HEK293 (cell line): ENCODE measurements around the gene LRRC43.

Experiments
- CTCF ChIA-PET: fragments of 350-600 bp; formaldehyde crosslinking; extraction: SDS; loops from one replicate; lab custom pipeline; 2021; ENCODE audit warnings: antibody characterized with exemption; lab: Yijun Ruan, JAX
- POLR2A ChIA-PET: fragments of 300-600 bp; formaldehyde crosslinking; extraction: SDS; loops from one replicate; lab custom pipeline; 2020; ENCODE audit warnings: antibody characterized with exemption, inconsistent platforms; lab: Yijun Ruan, JAX
- H3K27ac ChIP-seq: fragments of 200-500 bp; sonication (Bioruptor generic); 2 replicates; pipeline ENCODE4 v1.5.1; 2014; ENCODE audit warnings: low read depth, low read length, control low read depth, inconsistent platforms; ENCODE audit errors: extremely low read depth
- H3K36me3 ChIP-seq, 2 experiments: fragments of 200-500 bp in 1 of 2; sonication (Bioruptor generic) in 1 of 2; 1 replicate in 1 of 2; 2 replicates in 1 of 2; pipeline ENCODE4 v1.5.1; 2014 to 2017; ENCODE audit warnings: inconsistent platforms in 2 of 2, low read length in 2 of 2; ENCODE audit not compliant: control insufficient read depth in 2 of 2, insufficient read depth in 1 of 2
- H3K4me1 ChIP-seq: fragments of 200-500 bp; sonication (Bioruptor generic); 2 replicates; pipeline ENCODE4 v1.5.1; 2014; ENCODE audit warnings: mild to moderate bottlenecking, low read length, inconsistent platforms; ENCODE audit not compliant: control insufficient read depth, insufficient read depth
- H3K4me3 ChIP-seq: 2 replicates; pipeline ENCODE4 v1.5.1; 2011; ENCODE audit warnings: low read depth, mild to moderate bottlenecking, control low read depth, low read length, moderate library complexity
- H3K9me3 ChIP-seq: fragments of 200-500 bp; sonication (Bioruptor generic); 2 replicates; pipeline ENCODE4 v1.5.1; 2014; ENCODE audit warnings: low read depth, low read length, inconsistent platforms; ENCODE audit not compliant: control insufficient read depth, insufficient read depth
- GLIS1 ChIP-seq: fragments of 450-650 bp; formaldehyde crosslinking; IDR thresholded peaks from 2 replicates; pipeline ENCODE4 v1.5.1; 2016; ENCODE audit warnings: missing biosample characterization, missing genetic modification characterization
- GLIS2 ChIP-seq: fragments of 450-650 bp; formaldehyde crosslinking; IDR thresholded peaks from 2 replicates; pipeline ENCODE4 v1.5.1; 2016; ENCODE audit warnings: missing biosample characterization, missing genetic modification characterization
- SETDB1 ChIP-seq: IDR thresholded peaks from one replicate; pipeline ENCODE4 v1.6.1; 2017; ENCODE audit warnings: mild to moderate bottlenecking, low read length, moderate library complexity, mixed read lengths; ENCODE audit not compliant: insufficient read length
- SP7 ChIP-seq: fragments of 450-650 bp; formaldehyde crosslinking; IDR thresholded peaks from 2 replicates; pipeline ENCODE4 v1.5.1; 2016; ENCODE audit warnings: missing biosample characterization, missing genetic modification characterization
- TRIM28 ChIP-seq: IDR thresholded peaks from 2 replicates; pipeline ENCODE4 v1.6.1; 2011; ENCODE audit warnings: low read length, control low read depth, borderline replicate concordance
- ZNF112 ChIP-seq: fragments of 450-650 bp; formaldehyde crosslinking; IDR thresholded peaks from 2 replicates; pipeline ENCODE4 v1.5.0; 2017; ENCODE audit warnings: missing biosample characterization, missing genetic modification characterization
- ZNF16 ChIP-seq: fragments of 450-650 bp; formaldehyde crosslinking; IDR thresholded peaks from 2 replicates; pipeline ENCODE4 v1.5.1; 2016; ENCODE audit warnings: low read depth, missing biosample characterization, missing genetic modification characterization
- ZNF19 ChIP-seq: fragments of 450-650 bp; formaldehyde crosslinking; IDR thresholded peaks from 2 replicates; pipeline ENCODE4; 2016; ENCODE audit warnings: missing biosample characterization, missing genetic modification characterization, low read depth
- ZNF24 ChIP-seq: fragments of 450-650 bp; formaldehyde crosslinking; IDR thresholded peaks from 2 replicates; pipeline ENCODE4 v1.5.1; 2016; ENCODE audit warnings: missing biosample characterization, missing genetic modification characterization
- ZNF37A ChIP-seq: fragments of 450-650 bp; IDR thresholded peaks from 2 replicates; pipeline ENCODE4 v1.5.1; 2018; ENCODE audit warnings: missing biosample characterization, missing genetic modification characterization
- ZNF416 ChIP-seq: fragments of 450-650 bp; formaldehyde crosslinking; IDR thresholded peaks from 2 replicates; pipeline ENCODE4 v1.5.1; 2016; ENCODE audit warnings: missing biosample characterization, missing genetic modification characterization
- ZNF560 ChIP-seq: fragments of 450-650 bp; formaldehyde crosslinking; IDR thresholded peaks from 2 replicates; pipeline ENCODE4 v1.5.1; 2017; ENCODE audit warnings: missing biosample characterization, missing genetic modification characterization, borderline replicate concordance
- TF ChIP-seq, protein P1 (sequence below): fragments of 450-650 bp; formaldehyde crosslinking; conservative IDR thresholded peaks from 2 replicates; pipeline ENCODE4 v1.5.1; 2016; ENCODE audit warnings: low read depth, missing biosample characterization, missing genetic modification characterization
- TF ChIP-seq, protein P2 (sequence below): fragments of 450-650 bp; formaldehyde crosslinking; IDR thresholded peaks from 2 replicates; pipeline ENCODE4 v1.5.1; 2016; ENCODE audit warnings: missing biosample characterization, missing genetic modification characterization
- TF ChIP-seq, protein P3 (sequence below): fragments of 450-650 bp; IDR thresholded peaks from 2 replicates; pipeline ENCODE4 v1.5.1; 2018; ENCODE audit warnings: missing biosample characterization, missing genetic modification characterization
- TF ChIP-seq, protein P4 (sequence below): fragments of 450-650 bp; formaldehyde crosslinking; IDR thresholded peaks from 2 replicates; pipeline ENCODE4 v1.5.1; 2016; ENCODE audit warnings: missing biosample characterization, missing genetic modification characterization

The LRRC43 gene

DNA sequence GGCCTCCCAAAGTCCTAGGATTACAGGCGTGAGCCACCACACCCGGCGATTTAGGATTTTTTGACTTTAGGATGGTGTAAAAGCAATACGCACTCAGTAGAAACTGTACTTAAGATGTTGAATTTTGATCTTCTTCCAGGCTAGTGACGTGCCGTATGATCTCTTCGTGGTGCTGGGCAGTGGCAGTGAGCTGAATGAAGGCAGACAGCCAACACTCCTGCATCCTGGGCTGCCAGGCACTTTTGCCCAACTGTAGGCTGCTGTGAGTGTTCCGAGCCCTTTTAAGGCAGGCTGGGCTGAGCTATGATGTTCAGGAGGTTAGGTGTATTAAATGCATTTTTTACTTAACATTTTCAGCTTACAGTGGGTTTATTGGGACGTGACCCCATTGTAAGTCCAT, 30.2 kb upstream of the LRRC43 start:
- H3K4me3 ChIP-seq, result no peak overlapping the region
- no peaks in the 10 kb centered on the region for H3K36me3 ChIP-seq
- no peak for TF ChIP-seq ZNF19 (tag by site-specific recombination)
- TF ChIP-seq ZNF560 (tag by site-specific recombination), result no peak
- no peak for TF ChIP-seq SP7 (tag by site-specific recombination)
- TF ChIP-seq, protein P1, sequence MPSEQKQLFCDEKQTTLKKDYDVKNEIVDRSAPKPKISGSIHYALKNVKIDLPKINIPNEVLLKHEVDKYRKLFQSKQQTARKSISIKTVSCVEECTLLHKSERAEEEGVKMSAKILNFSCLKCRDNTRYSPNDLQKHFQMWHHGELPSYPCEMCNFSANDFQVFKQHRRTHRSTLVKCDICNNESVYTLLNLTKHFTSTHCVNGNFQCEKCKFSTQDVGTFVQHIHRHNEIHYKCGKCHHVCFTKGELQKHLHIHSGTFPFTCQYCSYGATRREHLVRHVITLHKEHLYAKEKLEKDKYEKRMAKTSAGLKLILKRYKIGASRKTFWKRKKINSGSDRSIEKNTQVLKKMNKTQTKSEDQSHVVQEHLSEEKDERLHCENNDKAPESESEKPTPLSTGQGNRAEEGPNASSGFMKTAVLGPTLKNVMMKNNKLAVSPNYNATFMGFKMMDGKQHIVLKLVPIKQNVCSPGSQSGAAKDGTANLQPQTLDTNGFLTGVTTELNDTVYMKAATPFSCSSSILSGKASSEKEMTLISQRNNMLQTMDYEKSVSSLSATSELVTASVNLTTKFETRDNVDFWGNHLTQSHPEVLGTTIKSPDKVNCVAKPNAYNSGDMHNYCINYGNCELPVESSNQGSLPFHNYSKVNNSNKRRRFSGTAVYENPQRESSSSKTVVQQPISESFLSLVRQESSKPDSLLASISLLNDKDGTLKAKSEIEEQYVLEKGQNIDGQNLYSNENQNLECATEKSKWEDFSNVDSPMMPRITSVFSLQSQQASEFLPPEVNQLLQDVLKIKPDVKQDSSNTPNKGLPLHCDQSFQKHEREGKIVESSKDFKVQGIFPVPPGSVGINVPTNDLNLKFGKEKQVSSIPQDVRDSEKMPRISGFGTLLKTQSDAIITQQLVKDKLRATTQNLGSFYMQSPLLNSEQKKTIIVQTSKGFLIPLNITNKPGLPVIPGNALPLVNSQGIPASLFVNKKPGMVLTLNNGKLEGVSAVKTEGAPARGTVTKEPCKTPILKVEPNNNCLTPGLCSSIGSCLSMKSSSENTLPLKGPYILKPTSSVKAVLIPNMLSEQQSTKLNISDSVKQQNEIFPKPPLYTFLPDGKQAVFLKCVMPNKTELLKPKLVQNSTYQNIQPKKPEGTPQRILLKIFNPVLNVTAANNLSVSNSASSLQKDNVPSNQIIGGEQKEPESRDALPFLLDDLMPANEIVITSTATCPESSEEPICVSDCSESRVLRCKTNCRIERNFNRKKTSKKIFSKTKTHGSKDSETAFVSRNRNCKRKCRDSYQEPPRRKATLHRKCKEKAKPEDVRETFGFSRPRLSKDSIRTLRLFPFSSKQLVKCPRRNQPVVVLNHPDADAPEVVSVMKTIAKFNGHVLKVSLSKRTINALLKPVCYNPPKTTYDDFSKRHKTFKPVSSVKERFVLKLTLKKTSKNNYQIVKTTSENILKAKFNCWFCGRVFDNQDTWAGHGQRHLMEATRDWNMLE (tag by site-specific recombination), result no peak
- TF ChIP-seq ZNF416, result no peak
- TF ChIP-seq TRIM28, result no peak
- no peak for TF ChIP-seq ZNF112 (tag by site-specific recombination)
- no peak for TF ChIP-seq GLIS2 (tag by site-specific recombination)
- TF ChIP-seq, protein P2, sequence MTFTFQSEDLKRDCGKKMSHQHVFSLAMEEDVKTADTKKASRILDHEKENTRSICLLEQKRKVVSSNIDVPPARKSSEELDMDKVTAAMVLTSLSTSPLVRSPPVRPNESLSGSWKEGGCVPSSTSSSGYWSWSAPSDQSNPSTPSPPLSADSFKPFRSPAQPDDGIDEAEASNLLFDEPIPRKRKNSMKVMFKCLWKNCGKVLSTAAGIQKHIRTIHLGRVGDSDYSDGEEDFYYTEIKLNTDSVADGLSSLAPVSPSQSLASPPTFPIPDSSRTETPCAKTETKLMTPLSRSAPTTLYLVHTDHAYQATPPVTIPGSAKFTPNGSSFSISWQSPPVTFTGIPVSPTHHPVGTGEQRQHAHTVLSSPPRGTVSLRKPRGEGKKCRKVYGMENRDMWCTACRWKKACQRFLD (tag by site-specific recombination), result no peak
- no peak for TF ChIP-seq ZNF24 (tag by site-specific recombination)
- no peak for TF ChIP-seq ZNF16
- no peak for TF ChIP-seq ZNF37A (tag by site-specific recombination)
- TF ChIP-seq, protein P3, sequence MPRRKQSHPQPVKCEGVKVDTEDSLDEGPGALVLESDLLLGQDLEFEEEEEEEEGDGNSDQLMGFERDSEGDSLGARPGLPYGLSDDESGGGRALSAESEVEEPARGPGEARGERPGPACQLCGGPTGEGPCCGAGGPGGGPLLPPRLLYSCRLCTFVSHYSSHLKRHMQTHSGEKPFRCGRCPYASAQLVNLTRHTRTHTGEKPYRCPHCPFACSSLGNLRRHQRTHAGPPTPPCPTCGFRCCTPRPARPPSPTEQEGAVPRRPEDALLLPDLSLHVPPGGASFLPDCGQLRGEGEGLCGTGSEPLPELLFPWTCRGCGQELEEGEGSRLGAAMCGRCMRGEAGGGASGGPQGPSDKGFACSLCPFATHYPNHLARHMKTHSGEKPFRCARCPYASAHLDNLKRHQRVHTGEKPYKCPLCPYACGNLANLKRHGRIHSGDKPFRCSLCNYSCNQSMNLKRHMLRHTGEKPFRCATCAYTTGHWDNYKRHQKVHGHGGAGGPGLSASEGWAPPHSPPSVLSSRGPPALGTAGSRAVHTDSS (tag by site-specific recombination), result no peak
- no peak for TF ChIP-seq SETDB1
- no peak for TF ChIP-seq GLIS1 (tag by site-specific recombination)
- TF ChIP-seq, protein P4, sequence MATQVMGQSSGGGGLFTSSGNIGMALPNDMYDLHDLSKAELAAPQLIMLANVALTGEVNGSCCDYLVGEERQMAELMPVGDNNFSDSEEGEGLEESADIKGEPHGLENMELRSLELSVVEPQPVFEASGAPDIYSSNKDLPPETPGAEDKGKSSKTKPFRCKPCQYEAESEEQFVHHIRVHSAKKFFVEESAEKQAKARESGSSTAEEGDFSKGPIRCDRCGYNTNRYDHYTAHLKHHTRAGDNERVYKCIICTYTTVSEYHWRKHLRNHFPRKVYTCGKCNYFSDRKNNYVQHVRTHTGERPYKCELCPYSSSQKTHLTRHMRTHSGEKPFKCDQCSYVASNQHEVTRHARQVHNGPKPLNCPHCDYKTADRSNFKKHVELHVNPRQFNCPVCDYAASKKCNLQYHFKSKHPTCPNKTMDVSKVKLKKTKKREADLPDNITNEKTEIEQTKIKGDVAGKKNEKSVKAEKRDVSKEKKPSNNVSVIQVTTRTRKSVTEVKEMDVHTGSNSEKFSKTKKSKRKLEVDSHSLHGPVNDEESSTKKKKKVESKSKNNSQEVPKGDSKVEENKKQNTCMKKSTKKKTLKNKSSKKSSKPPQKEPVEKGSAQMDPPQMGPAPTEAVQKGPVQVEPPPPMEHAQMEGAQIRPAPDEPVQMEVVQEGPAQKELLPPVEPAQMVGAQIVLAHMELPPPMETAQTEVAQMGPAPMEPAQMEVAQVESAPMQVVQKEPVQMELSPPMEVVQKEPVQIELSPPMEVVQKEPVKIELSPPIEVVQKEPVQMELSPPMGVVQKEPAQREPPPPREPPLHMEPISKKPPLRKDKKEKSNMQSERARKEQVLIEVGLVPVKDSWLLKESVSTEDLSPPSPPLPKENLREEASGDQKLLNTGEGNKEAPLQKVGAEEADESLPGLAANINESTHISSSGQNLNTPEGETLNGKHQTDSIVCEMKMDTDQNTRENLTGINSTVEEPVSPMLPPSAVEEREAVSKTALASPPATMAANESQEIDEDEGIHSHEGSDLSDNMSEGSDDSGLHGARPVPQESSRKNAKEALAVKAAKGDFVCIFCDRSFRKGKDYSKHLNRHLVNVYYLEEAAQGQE (tag by site-specific recombination), result no peak
- H3K4me1 ChIP-seq, result no peaks in the 10 kb centered on the region
- no peaks in the 10 kb centered on the region for H3K9me3 ChIP-seq
- ChIA-PET CTCF (interaction anchor here (0.7 to 0.9 kb wide), 2 partner anchors 30 to 98 kb away, joined by 3 read pairs; no protein-coding TSS in a partner anchor), POLR2A (no interaction called here)
- no peak overlapping the region for H3K27ac ChIP-seq
